Measurements from ENCODE around the gene CDKN2B-AS1. TPM values are rescaled to one million over a fixed set of nuclear protein-coding genes. Genes with fewer than 3 reads are reported as not detected.

CDKN2B-AS1 gene
- total RNA-seq, 1 donor from 2014 or later = 0.53 TPM

DNA sequence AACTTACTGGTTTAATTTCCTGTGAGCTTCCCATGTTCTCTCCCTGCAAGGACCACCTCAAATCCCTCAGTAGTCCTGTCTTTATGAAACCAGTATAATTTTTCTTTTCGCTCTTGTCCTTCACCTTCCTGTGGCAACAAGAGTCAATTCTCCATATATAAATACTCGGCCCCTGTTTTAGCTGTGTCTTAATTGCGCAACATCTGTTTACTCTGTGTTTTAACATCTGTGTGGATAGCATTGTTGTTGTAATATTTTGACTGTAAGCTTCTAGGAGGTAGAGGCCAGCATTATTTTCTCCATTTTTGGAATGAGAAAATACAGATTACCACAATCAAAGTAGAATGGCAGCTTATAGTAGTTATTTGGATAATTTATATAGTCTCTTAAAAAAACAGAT, 44.7 kb downstream of the CDKN2B-AS1 start:
- no peaks in the 10 kb centered on the region for H3K27me3 ChIP-seq (ENCODE audit: control insufficient read depth, insufficient read depth, low read length)
- no peak for TF ChIP-seq CTCF (IDR thresholded peaks at IDR 0.05; ENCODE audit: insufficient read depth, low read length, severe bottlenecking)
- DNase-seq (ENCODE audit: low read depth) (peak; percentile 65), FAIRE-seq (no peak)
- no peaks in the 10 kb centered on the region for H3K36me3 ChIP-seq (ENCODE audit: control insufficient read depth, insufficient read depth, low read length)
- no peak overlapping the region for H3K4me3 ChIP-seq (ENCODE audit: low read depth, low read length)

- DNase-seq (ENCODE audit: low read depth) (peak; percentile 82), FAIRE-seq (no peak)
- H3K4me3 ChIP-seq (ENCODE audit: low read depth, low read length) = no peak overlapping the region
- no peaks in the 10 kb centered on the region for H3K27me3 ChIP-seq (ENCODE audit: control insufficient read depth, insufficient read depth, low read length)
- no peaks in the 10 kb centered on the region for H3K36me3 ChIP-seq (ENCODE audit: control insufficient read depth, insufficient read depth, low read length)
- no peak for TF ChIP-seq CTCF (IDR thresholded peaks at IDR 0.05; ENCODE audit: insufficient read depth, low read length, severe bottlenecking)
Measured at GRCh38 chr9:22040760-22041159, 46.2 kb downstream of the CDKN2B-AS1 start.

DNA sequence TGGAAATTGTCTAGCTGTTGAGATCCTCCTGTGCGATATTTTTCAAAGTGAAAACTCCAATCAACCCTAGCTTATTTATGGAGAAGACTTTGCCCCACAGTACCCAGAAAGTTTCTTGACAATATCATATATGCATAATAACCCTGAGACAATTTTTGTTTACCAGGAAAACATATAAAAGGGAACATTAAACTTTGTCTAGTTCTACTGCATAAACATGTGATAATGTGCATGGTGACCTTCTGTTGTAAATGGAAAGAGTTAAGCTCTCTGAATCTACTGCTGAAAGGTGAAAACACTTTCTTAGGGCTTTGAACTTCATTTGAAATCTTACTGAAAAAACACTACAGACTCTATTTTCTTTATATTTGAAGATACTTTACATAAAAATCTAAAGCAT, 46.8 kb downstream of the CDKN2B-AS1 start:
- H3K36me3 ChIP-seq (ENCODE audit: control insufficient read depth, insufficient read depth, low read length) = no peaks in the 10 kb centered on the region
- FAIRE-seq = no peak
- no peak overlapping the region for H3K4me3 ChIP-seq (ENCODE audit: low read depth, low read length)
- DNase-seq (ENCODE audit: low read depth) = no peak
- TF ChIP-seq CTCF (IDR thresholded peaks at IDR 0.05; ENCODE audit: insufficient read depth, low read length, severe bottlenecking) = no peak
- no peaks in the 10 kb centered on the region for H3K27me3 ChIP-seq (ENCODE audit: control insufficient read depth, insufficient read depth, low read length)

DNA sequence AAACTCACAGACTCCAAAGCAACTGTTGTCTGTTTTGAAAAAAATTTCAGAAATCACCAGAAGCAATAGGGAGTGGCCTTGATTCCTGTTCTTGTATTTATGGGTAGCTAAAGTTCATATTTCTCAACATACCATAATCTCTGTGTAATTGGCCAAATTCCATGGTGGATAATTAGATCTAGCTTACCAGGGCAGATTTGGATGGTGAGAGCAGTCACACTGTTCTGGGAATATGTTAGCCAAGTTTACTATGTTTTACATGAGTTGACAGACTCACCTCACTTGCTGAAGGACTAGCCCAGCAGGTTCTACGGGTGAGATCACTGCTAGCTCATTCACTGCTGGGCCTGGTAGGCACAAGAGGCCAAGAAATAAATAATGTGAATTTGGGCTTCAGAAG, 47.2 kb downstream of the CDKN2B-AS1 start:
- FAIRE-seq (peak; percentile 80), DNase-seq (ENCODE audit: low read depth) (peak; percentile 97)
- Histone ChIP-seq H3K4me3 (ENCODE audit: low read depth, low read length) (no peak overlapping the region), H3K27me3 (ENCODE audit: control insufficient read depth, insufficient read depth, low read length) (no peaks in the 10 kb centered on the region), H3K36me3 (ENCODE audit: control insufficient read depth, insufficient read depth, low read length) (no peaks in the 10 kb centered on the region)
- no peak for TF ChIP-seq CTCF (IDR thresholded peaks at IDR 0.05; ENCODE audit: insufficient read depth, low read length, severe bottlenecking)

GRCh38 chr9:22043928-22044327, 49.3 kb downstream of the CDKN2B-AS1 start:
- TF ChIP-seq CTCF (IDR thresholded peaks at IDR 0.05; ENCODE audit: insufficient read depth, low read length, severe bottlenecking) = no peak
- no peak for FAIRE-seq

GRCh38 chr9:22044583-22044982, 50.0 kb downstream of the CDKN2B-AS1 start:
- H3K36me3 ChIP-seq (ENCODE audit: control insufficient read depth, insufficient read depth, low read length) = no peaks in the 10 kb centered on the region
- FAIRE-seq = no peak
- no peak for TF ChIP-seq CTCF (IDR thresholded peaks at IDR 0.05; ENCODE audit: insufficient read depth, low read length, severe bottlenecking)
- no peak overlapping the region for H3K4me3 ChIP-seq (ENCODE audit: low read depth, low read length)
- H3K27me3 ChIP-seq (ENCODE audit: control insufficient read depth, insufficient read depth, low read length) = no peaks in the 10 kb centered on the region
- DNase-seq (ENCODE audit: low read depth) = peak; percentile 95

More at GRCh38 chr9:22043928-22044327, 49.3 kb downstream of the CDKN2B-AS1 start:
- no peaks in the 10 kb centered on the region for H3K27me3 ChIP-seq (ENCODE audit: control insufficient read depth, insufficient read depth, low read length)
- H3K36me3 ChIP-seq (ENCODE audit: control insufficient read depth, insufficient read depth, low read length) = no peaks in the 10 kb centered on the region
- no peak overlapping the region for H3K4me3 ChIP-seq (ENCODE audit: low read depth, low read length)
- no peak for DNase-seq (ENCODE audit: low read depth)
